Muscle of leg (tissue), 11 donors: ENCODE measurements around the gene DNASE1L1. TPM values are rescaled to one million over a fixed set of nuclear protein-coding genes. Genes with fewer than 3 reads are reported as not detected.
A peak's percentile ranks its signal among the peaks of the same experiment; 100 is the strongest.

Source experiments
- DNase-seq: peaks from one replicate; pipeline ENCODE4 v3.0.0; 2013
- H3K27ac ChIP-seq: one replicate; pipeline ENCODE4 v1.5.1; 2013; ENCODE audit warnings: mild to moderate bottlenecking, low read length, control low read depth
- H3K27me3 ChIP-seq: one replicate; pipeline ENCODE4 v1.6.1; 2013; ENCODE audit warnings: low read length; ENCODE audit not compliant: control insufficient read depth, insufficient read depth
- H3K36me3 ChIP-seq: one replicate; pipeline ENCODE4 v1.6.1; 2013; ENCODE audit warnings: low read length; ENCODE audit not compliant: control insufficient read depth, insufficient read depth
- H3K4me1 ChIP-seq: one replicate; pipeline ENCODE4 v1.6.1; 2013; ENCODE audit warnings: low read length; ENCODE audit not compliant: control insufficient read depth, insufficient read depth
- H3K4me3 ChIP-seq: one replicate; pipeline ENCODE4 v1.5.1; 2013; ENCODE audit warnings: low read length, control low read depth
- H3K9me3 ChIP-seq: replicated peaks from 2 replicates; pipeline ENCODE4 v1.6.1; 2013; ENCODE audit warnings: low read depth, low read length; ENCODE audit not compliant: control insufficient read depth
- WGBS: methylation state at CpG from one replicate; pipeline ENCODE4 v1.1.5; 2013; ENCODE audit warnings: missing lambda C conversion rate; ENCODE audit not compliant: insufficient coverage; 5-methylcytosine and 5-hydroxymethylcytosine counted together
- polyA plus RNA-seq, 8 donors: library from polyadenylated mRNA; unstranded; fragments of 120-200 nt; gene quantifications; one replicate each; pipeline versions ENCODE4 v1.2.1 to v1.2.3, GENCODE V29; 2013; ENCODE audit warnings: inconsistent platforms in 1 of 8, low replicate concordance in 1 of 8; ENCODE audit not compliant: insufficient read length in 8 of 8, insufficient read depth in 1 of 8
- total RNA-seq: library from RNA; stranded (reverse); fragments of 120-200 nt; gene quantifications from one replicate; pipeline ENCODE4 v1.2.4, GENCODE V29; 2013

The DNASE1L1 gene
- total and polyA plus RNA-seq, 9 donors = 17.8 to 38.7 (median 32.6) TPM

DNA sequence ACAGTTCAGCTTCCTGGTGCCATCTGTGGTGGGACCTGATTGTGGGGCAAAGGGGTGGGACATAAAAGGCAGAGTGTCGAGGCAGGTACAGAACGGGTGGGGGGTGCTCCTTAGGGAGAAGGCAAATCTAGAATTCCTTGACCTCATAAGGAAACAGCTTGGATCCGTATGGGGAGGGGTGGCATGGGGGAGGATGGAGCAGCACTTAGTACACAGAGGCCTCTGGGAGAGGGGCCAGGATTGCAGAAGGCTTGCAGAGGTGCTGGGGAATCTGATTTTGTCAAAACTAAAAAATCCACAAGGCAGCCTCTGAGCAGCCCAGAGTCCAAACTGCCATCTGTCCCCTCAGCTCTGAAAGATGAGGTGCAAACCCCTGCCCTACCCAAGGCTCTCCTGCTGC, 32.3 kb downstream of the DNASE1L1 start:
- no peak overlapping the region for H3K4me3 ChIP-seq
- H3K27me3 ChIP-seq = no peaks in the 10 kb centered on the region
- no peak for DNase-seq
- H3K9me3 ChIP-seq = no peaks in the 10 kb centered on the region
- WGBS = 67% methylated on average over 3 of the region's 3 CpGs
- peaks cover 6% of the 10 kb centered on the region for H3K36me3 ChIP-seq
- peaks cover 43% of the 10 kb centered on the region for H3K4me1 ChIP-seq
- no peak overlapping the region for H3K27ac ChIP-seq

DNA sequence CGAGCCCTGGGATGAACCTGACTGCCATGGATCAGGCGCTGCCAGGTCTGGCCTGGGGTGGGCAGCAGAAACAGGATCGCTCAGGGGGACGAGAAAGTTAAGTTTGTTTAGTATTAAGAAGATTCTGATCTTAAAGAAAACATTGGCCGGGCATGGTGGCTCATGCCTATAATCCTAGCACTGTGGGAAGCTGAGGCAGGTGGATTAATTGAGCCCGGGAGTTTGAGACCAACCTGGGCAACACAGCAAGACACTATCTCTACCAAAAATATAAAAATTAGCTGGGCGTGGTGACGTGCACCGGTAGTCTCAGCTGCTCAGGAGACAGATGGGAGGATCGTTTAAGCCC, 33.9 kb downstream of the DNASE1L1 start:
- WGBS = 71% methylated on average over 7 of the region's 10 CpGs
- Histone ChIP-seq H3K9me3 (no peaks in the 10 kb centered on the region), H3K27ac (peak overlapping the region; percentile 20), H3K4me1 (peaks cover 38% of the 10 kb centered on the region), H3K4me3 (no peak overlapping the region), H3K36me3 (no peaks in the 10 kb centered on the region), H3K27me3 (no peaks in the 10 kb centered on the region)
- DNase-seq = no peak

DNA sequence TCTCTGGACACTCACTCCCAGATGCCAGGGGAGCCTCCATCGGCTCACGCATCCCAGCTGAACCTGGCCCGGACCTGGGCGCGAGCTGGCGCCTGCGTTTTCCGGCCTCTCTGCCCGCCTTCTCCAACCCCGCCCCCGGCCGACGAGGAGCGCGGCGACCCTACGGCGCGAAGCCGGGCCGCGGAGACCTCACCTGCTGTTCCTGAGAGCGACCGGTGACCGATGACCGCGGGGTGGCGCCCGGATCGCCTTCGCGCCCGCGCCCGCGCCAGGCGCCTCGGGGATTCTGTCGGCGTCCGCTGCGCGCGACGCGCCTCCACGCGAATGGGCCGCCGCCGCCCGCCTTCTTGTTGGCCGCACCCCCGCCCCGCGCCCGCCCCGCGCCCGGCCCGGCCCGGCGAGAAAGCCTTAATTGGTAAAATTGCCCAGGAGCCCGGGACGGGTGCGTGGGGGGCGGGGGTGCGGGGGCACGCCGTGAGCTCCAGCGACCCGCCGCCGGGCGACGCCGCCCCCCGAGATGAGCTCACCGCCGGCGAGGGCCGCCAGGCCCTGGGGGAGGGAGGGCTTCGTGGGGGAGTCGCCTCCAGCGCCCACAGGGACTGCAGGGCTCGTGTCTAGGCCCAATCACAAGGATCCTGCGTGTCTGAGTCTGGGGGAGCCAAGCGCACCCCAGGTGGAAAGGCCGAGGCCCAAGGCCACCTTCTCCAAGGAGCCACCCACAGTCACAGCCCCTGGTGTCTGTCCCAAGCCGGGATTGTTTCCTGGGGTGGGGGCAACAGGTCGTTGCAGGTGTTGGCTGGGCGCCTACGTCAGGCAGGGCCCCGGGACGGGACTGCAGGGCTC, 34.5 kb downstream of the DNASE1L1 start, which contains the start of gene FLNA:
Gene FLNA, minus strand, starts transcription at position 322 of the 843 bp plus-strand sequence. CDS start 3,389 bp downstream, outside the sequence.
- H3K4me3 ChIP-seq = peak within 1 kb of the TSS; percentile 35
- no peak for DNase-seq
- no peaks in the 10 kb centered on the region for H3K36me3 ChIP-seq
- WGBS = 35% methylated on average over 89 of the region's 95 CpGs
- H3K27ac ChIP-seq = peak within 1 kb of the TSS; percentile 20
- peaks cover 34% of the 10 kb centered on the region for H3K4me1 ChIP-seq
- no peaks in the 10 kb centered on the region for H3K27me3 ChIP-seq
- no peaks in the 10 kb centered on the region for H3K9me3 ChIP-seq

DNA sequence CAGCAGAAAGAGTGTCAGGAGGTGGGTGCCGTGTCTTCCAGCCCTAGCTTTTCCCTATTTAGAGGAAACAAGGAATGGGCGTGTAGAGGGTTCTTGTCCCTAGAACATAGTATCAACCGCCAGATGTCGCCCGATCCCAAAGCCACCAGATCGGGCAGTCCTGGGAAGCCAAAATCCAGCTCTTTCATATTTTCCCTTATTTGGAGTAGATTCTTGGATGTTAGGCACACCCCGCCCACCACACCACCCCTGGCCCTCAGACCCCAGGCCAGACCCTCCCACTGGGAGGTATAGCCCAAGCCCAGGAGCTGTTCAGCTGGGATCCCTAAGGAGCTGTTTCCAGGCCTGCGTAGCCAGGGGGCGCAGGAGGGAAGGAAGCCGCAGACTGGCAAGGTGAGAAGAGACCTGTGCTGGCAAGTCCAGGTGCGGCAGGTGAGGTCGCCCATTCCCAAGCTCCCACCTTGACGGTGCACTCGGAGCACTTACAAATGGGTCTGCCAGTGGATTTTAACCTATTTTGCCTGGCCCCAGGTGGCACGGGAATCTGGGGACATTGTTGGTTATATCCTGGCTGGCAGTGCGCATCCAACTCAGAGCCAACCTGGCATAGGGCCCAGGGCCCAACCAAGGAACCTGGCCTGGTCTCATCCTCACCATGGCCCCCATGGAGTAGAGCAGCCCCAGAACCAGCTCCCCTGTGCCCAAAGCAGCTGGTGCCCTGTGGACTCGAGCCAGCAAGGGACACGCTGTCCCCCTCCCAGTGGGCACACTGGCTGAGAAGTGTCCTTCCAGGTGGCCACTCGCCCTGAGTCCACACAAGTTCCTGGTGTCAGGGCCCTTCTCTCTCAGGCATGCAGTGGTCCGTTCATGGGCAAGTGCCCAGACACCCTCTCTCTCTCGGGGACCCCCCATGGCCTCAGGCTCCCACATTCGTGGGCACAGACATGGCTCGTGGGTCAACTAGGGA, 35.4 kb downstream of the DNASE1L1 start:
- Histone ChIP-seq H3K4me3 (peak overlapping the region; percentile 35), H3K9me3 (no peaks in the 10 kb centered on the region), H3K36me3 (peaks cover 2% of the 10 kb centered on the region), H3K27me3 (no peaks in the 10 kb centered on the region), H3K4me1 (peaks cover 38% of the 10 kb centered on the region), H3K27ac (no peak overlapping the region)
- WGBS = 35% methylated on average over 17 of the region's 23 CpGs
- DNase-seq = peak; percentile 84

DNA sequence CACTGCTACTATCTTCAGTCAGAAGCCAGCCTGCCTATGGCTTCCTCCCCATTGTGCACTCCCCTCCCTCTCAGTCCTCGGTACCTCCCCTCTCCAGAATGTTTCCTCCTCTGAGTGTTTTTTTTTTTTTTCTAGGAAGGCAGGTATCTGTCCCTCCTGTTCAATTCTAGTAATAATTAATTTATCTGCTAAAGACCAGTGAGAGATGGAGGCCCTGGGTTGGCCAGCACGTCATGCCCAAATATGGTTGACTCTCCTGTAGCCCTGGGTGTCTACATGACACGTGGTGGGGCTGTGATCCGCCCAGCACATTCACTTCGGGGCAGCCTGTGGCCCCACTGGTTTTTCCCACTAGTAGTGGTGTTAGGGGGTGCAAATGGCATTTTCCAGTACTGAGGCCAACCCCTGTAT, 36.4 kb downstream of the DNASE1L1 start:
- Histone ChIP-seq H3K4me1 (peaks cover 43% of the 10 kb centered on the region), H3K36me3 (peaks cover 10% of the 10 kb centered on the region), H3K4me3 (no peak overlapping the region), H3K9me3 (no peaks in the 10 kb centered on the region), H3K27me3 (no peaks in the 10 kb centered on the region), H3K27ac (no peak overlapping the region)
- DNase-seq = no peak
- WGBS = no CpG with 5 or more reads among the region's 5 CpGs

DNA sequence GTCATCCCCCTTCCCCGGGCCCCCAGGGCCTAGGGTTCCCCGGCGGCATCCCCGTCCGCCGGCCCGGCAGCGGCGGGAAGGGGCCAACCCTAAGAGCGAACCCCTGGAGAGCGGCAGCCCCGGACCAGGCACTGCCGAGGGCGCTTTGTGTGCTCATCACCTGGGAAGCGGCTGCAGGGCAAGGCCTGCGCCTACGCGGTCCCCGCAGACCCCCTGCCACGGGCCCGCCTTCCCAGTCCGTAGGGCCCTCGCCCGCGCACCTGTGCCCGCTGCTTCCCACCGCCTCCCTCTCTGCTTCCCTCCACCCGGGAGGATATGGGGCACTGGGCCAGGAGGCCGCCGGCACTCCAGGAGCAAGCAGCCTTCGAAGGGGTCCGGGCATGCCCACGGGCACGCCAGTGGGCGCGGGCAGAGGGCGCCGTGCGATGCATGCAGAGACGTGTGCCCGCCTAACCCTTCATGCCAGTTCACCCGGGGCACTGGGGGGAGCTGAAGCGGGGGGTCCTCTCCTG, 37.2 kb downstream of the DNASE1L1 start:
- DNase-seq = no peak
- Histone ChIP-seq H3K27ac (no peak overlapping the region), H3K9me3 (no peaks in the 10 kb centered on the region), H3K27me3 (no peaks in the 10 kb centered on the region), H3K4me3 (peak overlapping the region; percentile 50), H3K4me1 (peaks cover 51% of the 10 kb centered on the region), H3K36me3 (peaks cover 18% of the 10 kb centered on the region)
- WGBS = 39% methylated on average over 37 of the region's 43 CpGs

DNA sequence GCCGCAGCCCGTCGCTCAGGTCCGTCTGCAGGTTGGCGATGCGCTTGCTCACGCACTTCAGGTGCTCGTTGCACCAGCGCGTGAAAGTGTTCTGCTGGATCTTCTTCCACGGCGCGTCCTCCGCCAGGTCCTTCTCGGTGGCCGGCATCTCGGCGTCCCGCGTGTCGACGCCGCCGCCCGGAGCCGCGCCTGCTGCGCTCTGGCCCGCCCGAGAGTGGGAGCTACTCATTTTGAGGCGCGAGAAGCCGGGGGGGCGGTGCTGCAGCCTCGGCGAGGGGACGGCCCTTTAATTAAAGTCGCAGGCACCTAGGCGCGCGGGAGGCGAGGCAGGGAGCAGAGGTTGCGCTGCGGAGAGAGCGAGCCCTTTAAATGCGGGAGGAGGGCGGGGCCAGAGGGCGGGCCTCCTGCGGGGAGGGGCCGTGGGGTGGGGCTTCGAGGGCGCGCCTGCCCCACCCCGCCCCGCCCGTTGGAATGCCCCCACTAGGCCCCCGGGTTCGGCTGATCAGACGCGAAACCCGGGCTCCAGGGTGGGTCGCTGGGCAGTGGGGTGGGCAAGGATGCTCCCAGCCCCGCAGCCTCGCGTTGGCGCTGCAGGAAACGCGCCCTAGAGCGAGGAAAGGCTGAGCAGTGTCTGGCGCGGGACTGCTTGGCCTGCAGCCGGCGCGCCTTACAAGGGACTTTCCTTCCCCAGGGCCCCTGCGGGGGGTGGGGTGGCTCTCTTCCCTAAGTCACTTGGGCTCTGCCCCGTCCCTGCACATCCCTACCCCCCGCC, 37.9 kb downstream of the DNASE1L1 start:
- peaks cover 25% of the 10 kb centered on the region for H3K36me3 ChIP-seq
- peaks cover 57% of the 10 kb centered on the region for H3K4me1 ChIP-seq
- 31% methylated on average over 72 of the region's 77 CpGs for WGBS
- H3K4me3 ChIP-seq = peak overlapping the region; percentile 80
- no peaks in the 10 kb centered on the region for H3K9me3 ChIP-seq
- peak overlapping the region; percentile 97 for H3K27ac ChIP-seq
- DNase-seq = peak; percentile 97
- no peaks in the 10 kb centered on the region for H3K27me3 ChIP-seq

DNA sequence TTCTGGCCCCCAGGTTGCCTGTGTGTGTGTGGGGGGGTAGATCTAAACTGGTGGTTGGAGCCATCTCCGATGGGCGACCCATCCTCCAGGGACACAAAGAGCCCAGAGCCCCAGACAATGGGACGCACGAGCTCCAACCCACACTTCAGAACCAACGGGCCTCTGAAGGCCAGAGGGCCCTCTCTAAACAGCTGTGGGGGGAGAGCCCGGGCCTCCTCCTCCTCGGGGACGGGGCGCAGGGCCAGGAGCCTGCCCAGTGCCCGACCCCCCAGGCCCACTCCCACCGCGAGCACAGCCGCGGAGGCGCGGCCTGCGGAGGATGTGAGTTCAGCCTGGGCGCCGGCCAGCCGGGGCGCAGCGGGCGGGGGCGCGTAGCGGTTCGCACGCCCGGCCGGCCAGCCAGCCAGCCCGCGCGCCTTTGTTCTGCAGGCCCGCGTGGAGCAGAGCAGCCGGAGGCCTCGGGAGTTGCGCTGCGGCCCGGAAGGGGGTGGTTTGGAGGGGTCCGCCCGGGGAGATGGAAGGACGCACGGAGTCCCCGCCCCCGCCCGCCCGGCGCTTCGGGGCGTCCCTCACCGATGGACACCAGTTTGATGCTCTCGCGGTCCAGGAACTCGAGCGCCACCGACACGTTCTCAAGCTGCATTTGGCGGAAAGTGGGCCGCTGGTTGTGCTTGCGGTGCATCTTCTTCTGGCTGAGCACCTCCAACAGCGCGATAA, 38.6 kb downstream of the DNASE1L1 start:
- peak overlapping the region; percentile 97 for H3K27ac ChIP-seq
- 30% methylated on average over 50 of the region's 63 CpGs for WGBS
- H3K4me3 ChIP-seq = peak overlapping the region; percentile 80
- peaks cover 32% of the 10 kb centered on the region for H3K36me3 ChIP-seq
- no peaks in the 10 kb centered on the region for H3K27me3 ChIP-seq
- no peaks in the 10 kb centered on the region for H3K9me3 ChIP-seq
- H3K4me1 ChIP-seq = peaks cover 63% of the 10 kb centered on the region
- DNase-seq = peak; percentile 67
